WTC11 (cell line): Measurements from ENCODE around the gene TCL1B. TPM values are rescaled to one million over a fixed set of nuclear protein-coding genes. Genes with fewer than 3 reads are reported as not detected.

ENCODE experiments used
- ATAC-seq: fragments of 200-7000 bp; cut with Tn5 transposase; 2 replicates; pipeline ENCODE4 v1.10.0; 2021; ENCODE audit warnings: mild to moderate bottlenecking, moderate library complexity
- CTCF ChIA-PET: fragments of 300-600 bp; sonication (Branson Sonifier 250); formaldehyde crosslinking; loops from one replicate; lab custom pipeline; 2021; ENCODE audit warnings: antibody characterized with exemption; lab: Charles Lee
- POLR2A ChIA-PET: fragments of 350-600 bp; sonication (Branson Sonifier 250); formaldehyde crosslinking; loops from one replicate; lab custom pipeline; 2021; ENCODE audit warnings: antibody characterized with exemption; lab: Charles Lee
- DNase-seq: peaks from one replicate; pipeline ENCODE4 v3.0.0; 2021; ENCODE audit warnings: low spot score
- H3K27ac Mint-ChIP-seq: 2 replicates; pipeline ENCODE4 v1.8.0; 2021; ENCODE audit warnings: mixed read lengths
- H3K27me3 Mint-ChIP-seq: 2 replicates; pipeline ENCODE4 v1.8.0; 2021; ENCODE audit warnings: low read depth, mild to moderate bottlenecking, moderate library complexity, mixed read lengths
- H3K36me3 Mint-ChIP-seq: 2 replicates; pipeline ENCODE4 v1.8.0; 2021; ENCODE audit warnings: mixed read lengths
- H3K4me1 Mint-ChIP-seq: 2 replicates; pipeline ENCODE4 v1.8.0; 2022; ENCODE audit warnings: mixed read lengths
- H3K4me3 Mint-ChIP-seq: 2 replicates; pipeline ENCODE4 v1.8.0; 2021; ENCODE audit warnings: mild to moderate bottlenecking, moderate library complexity, mixed read lengths
- H3K9me3 Mint-ChIP-seq: 2 replicates; pipeline ENCODE4 v1.8.0; 2021; ENCODE audit warnings: mixed read lengths
- CREB1 ChIP-seq: sonication (generic); formaldehyde crosslinking; IDR thresholded peaks from 2 replicates; pipeline ENCODE4 v1.8.0; 2023; ENCODE audit warnings: mild to moderate bottlenecking, missing genetic modification reagents
- ETV6 ChIP-seq: sonication (generic); formaldehyde crosslinking; IDR thresholded peaks from 2 replicates; pipeline ENCODE4 v1.8.1; 2022; ENCODE audit warnings: mild to moderate bottlenecking, missing genetic modification reagents
- FOXP1 ChIP-seq: sonication (generic); formaldehyde crosslinking; IDR thresholded peaks from 2 replicates; pipeline ENCODE4 v1.8.0; 2022; ENCODE audit warnings: missing genetic modification reagents, mild to moderate bottlenecking, moderate library complexity, borderline replicate concordance
- NFYB ChIP-seq: sonication (generic); formaldehyde crosslinking; conservative IDR thresholded peaks from 2 replicates; pipeline ENCODE4 v1.8.0; 2022; ENCODE audit warnings: low read depth, missing genetic modification reagents
- OVOL2 ChIP-seq: fragments of 250-450 bp; sonication (Bioruptor Pico); IDR thresholded peaks from 2 replicates; pipeline ENCODE4 v1.9.0; 2021; ENCODE audit warnings: mild to moderate bottlenecking, borderline replicate concordance
- SMAD4 ChIP-seq: sonication (generic); formaldehyde crosslinking; IDR thresholded peaks from 2 replicates; pipeline ENCODE4 v1.8.0; 2022; ENCODE audit warnings: mild to moderate bottlenecking, missing genetic modification reagents
- TP53 ChIP-seq: sonication (generic); formaldehyde crosslinking; IDR thresholded peaks from 2 replicates; pipeline ENCODE4 v1.8.1; 2023; ENCODE audit warnings: mild to moderate bottlenecking, missing genetic modification reagents
- ZBTB21 ChIP-seq: sonication (generic); formaldehyde crosslinking; IDR thresholded peaks from 2 replicates; pipeline ENCODE4 v1.8.1; 2023; ENCODE audit warnings: mild to moderate bottlenecking, missing genetic modification reagents, borderline replicate concordance
- ZNF263 ChIP-seq: sonication (generic); formaldehyde crosslinking; IDR thresholded peaks from 2 replicates; pipeline ENCODE4 v1.8.1; 2022; ENCODE audit warnings: low read depth, mild to moderate bottlenecking, moderate library complexity, missing genetic modification reagents
- ZNF396 ChIP-seq: fragments of 250-450 bp; sonication (Bioruptor Pico); IDR thresholded peaks from 2 replicates; pipeline ENCODE4 v1.8.0; 2021; ENCODE audit warnings: mild to moderate bottlenecking, moderate library complexity, borderline replicate concordance
- total RNA-seq: library from RNA; stranded (reverse); gene quantifications from 3 replicates; pipeline ENCODE4 v1.2.3, GENCODE V29; 2021
- TF ChIP-seq, protein P1 (sequence below): fragments of 250-450 bp; sonication (Bioruptor Pico); conservative IDR thresholded peaks from 2 replicates; pipeline ENCODE4 v1.9.0; 2021; ENCODE audit warnings: mild to moderate bottlenecking
- TF ChIP-seq, protein P2 (sequence below): sonication (generic); formaldehyde crosslinking; IDR thresholded peaks from 2 replicates; pipeline ENCODE4 v1.8.1; 2022; ENCODE audit warnings: low read depth, missing genetic modification reagents, borderline replicate concordance
- TF ChIP-seq, protein P3 (sequence below): sonication (generic); formaldehyde crosslinking; IDR thresholded peaks from 2 replicates; pipeline ENCODE4 v1.8.1; 2023; ENCODE audit warnings: mild to moderate bottlenecking, missing genetic modification reagents, moderate library complexity
- TF ChIP-seq, protein P4 (sequence below): sonication (generic); formaldehyde crosslinking; IDR thresholded peaks from 2 replicates; pipeline ENCODE4 v1.8.0; 2022; ENCODE audit warnings: mild to moderate bottlenecking, missing genetic modification reagents
- TF ChIP-seq, protein P5 (sequence below): sonication (generic); formaldehyde crosslinking; IDR thresholded peaks from 2 replicates; pipeline ENCODE4 v1.8.1; 2022; ENCODE audit warnings: low read depth, mild to moderate bottlenecking, moderate library complexity, missing genetic modification reagents, borderline replicate concordance
- TF ChIP-seq, protein P6 (sequence below): fragments of 200-600 bp; IDR thresholded peaks from 2 replicates; pipeline ENCODE4 v1.8.0; 2022; ENCODE audit warnings: antibody characterized with exemption
- TF ChIP-seq, protein P7 (sequence below): sonication (generic); formaldehyde crosslinking; IDR thresholded peaks from 2 replicates; pipeline ENCODE4 v1.8.0; 2022; ENCODE audit warnings: mild to moderate bottlenecking, missing genetic modification reagents
- TF ChIP-seq, protein P8 (sequence below): sonication (generic); formaldehyde crosslinking; conservative IDR thresholded peaks from 2 replicates; pipeline ENCODE4 v1.8.1; 2023; ENCODE audit warnings: mild to moderate bottlenecking, low read depth, missing genetic modification reagents, moderate library complexity
- TF ChIP-seq, protein P9 (sequence below): sonication (generic); formaldehyde crosslinking; IDR thresholded peaks from 2 replicates; pipeline ENCODE4 v1.8.1; 2023; ENCODE audit warnings: mild to moderate bottlenecking, missing genetic modification reagents, moderate library complexity

The TCL1B gene
- total RNA-seq, 1 experiment from 2014 or later = 5.7 TPM

DNA sequence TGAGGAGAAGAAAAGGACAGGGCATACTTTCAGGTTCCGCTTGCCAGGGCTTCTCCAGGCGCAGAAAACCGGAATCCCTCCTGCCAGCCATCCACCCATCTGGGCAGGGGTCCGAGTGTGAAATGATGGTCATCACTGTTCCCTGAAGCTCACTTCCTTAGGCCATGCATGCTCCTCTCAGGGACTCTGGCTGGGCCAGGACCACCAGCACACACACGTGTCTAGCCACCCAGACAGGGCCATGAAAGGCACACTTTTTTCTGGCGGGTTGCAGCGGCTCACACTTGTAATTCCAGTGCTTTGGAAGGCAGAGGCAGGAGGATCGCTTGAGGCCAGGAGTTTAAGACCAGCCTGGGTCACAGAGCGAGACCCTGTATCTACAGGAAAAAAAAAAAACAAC lies 26.2 kb downstream of the TCL1B start (continued):
- TF ChIP-seq, protein P1, sequence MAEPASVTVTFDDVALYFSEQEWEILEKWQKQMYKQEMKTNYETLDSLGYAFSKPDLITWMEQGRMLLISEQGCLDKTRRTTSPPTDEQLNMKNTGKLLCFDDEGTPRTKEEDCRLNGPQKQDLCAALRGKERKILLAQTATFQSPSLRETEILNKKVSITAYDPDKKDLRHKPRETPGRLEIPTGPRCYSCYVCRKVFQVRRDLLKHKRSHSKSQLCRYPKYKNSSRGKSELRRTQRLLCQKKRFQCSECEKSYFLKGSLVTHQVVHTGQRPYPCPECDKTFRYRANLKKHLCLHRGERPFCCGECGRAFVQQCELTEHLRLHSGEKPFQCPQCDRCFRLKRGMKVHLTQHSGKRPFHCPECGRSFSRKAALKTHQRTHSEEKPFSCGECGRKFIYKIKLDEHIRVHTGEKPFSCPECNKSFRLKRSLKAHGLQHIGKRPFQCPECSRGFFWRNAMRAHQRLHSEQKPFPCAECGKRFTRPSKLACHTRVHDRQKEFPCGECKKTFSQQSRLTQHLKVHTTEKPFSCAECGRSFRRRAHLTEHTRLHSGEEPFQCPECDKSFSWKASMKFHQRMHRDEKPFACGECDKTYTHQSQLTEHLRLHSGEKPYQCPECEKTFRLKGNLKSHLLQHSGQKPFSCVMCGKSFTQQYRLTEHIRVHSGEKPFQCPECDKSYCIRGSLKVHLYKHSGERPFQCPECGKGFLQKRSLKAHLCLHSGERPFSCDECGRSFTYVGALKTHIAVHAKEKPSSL (CRISPR knock-in tag) = no peak
- TF ChIP-seq FOXP1 (CRISPR knock-in tag) (no peak), ZNF396 (CRISPR knock-in tag) (no peak), OVOL2 (no peak), TP53 (no peak)
- TF ChIP-seq, protein P2, sequence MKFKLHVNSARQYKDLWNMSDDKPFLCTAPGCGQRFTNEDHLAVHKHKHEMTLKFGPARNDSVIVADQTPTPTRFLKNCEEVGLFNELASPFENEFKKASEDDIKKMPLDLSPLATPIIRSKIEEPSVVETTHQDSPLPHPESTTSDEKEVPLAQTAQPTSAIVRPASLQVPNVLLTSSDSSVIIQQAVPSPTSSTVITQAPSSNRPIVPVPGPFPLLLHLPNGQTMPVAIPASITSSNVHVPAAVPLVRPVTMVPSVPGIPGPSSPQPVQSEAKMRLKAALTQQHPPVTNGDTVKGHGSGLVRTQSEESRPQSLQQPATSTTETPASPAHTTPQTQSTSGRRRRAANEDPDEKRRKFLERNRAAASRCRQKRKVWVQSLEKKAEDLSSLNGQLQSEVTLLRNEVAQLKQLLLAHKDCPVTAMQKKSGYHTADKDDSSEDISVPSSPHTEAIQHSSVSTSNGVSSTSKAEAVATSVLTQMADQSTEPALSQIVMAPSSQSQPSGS (CRISPR knock-in tag) = no peak

DNA sequence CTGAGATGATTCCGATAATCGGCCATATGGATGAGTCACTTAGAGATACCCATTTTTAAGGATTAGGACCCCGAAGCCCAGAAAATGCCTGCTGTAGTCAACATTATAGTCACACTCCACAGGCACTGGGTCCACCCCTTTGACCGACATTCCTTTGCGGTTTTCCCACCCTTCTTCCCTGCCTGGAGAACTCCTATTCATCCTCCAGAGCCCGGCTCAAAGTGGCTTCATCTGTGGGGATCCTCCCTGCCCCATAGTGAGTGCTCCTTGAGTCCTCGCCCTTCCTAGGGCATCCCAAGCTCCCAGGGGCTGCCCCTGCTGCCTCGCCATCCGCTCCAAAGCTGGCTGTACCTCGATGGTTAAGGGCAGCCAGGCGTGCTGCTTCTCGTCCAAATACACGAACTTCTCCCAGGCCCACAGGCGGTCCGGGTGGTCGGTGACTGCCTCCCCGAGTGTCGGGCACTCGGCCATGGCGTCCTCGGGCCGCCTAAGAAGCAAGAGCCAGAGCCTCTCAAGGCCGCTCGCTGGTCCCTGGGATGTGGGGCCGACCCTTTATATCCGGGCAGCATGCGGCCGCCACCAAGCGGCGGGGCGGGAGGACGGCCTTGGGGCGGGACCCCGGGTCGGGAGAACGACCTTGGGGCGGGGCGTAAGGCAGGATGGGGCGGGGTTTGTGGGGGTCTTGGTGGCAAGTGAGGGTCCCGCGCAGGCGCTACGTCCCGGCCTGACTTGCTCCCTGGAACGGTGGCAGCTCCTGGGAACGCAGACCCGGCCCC lies 27.6 kb downstream of the TCL1B start, which contains the start of gene TCL1A:
TSS of gene TCL1A (minus strand) at position 530 of the 776 bp plus-strand sequence. CDS start at position 471, 59 bp downstream.
- ATAC-seq (peak; percentile 89), DNase-seq (peak; percentile 88)
- H3K4me1 Mint-ChIP-seq = peaks cover 17% of the 10 kb centered on the region
- H3K4me3 Mint-ChIP-seq = peak within 1 kb of the TSS; percentile 52
- H3K9me3 Mint-ChIP-seq = no peaks in the 10 kb centered on the region
- H3K27ac Mint-ChIP-seq = no peak within 1 kb of the TSS
- POLR2A ChIA-PET = interaction anchor here (1.5 kb wide), 1 partner anchor 28 kb away, joined by 3 read pairs; the partner anchor contains the start of gene TCL1B
- no peaks in the 10 kb centered on the region for H3K36me3 Mint-ChIP-seq
- CTCF ChIA-PET = interaction anchor here (2.5 kb wide), 1 partner anchor 14 kb away, joined by 9 read pairs; no protein-coding TSS in a partner anchor
- H3K27me3 Mint-ChIP-seq = peaks cover 60% of the 10 kb centered on the region
- TF ChIP-seq ZNF263 (CRISPR knock-in tag) (peak; percentile 33; the same call in 1 of the 2 replicates), NFYB (CRISPR knock-in tag) (no peak), CREB1 (CRISPR knock-in tag) (no peak), ETV6 (CRISPR knock-in tag) (no peak), ZBTB21 (CRISPR knock-in tag) (0 out of 2 replicates have a peak, but pooled peaks have one; percentile 25), SMAD4 (CRISPR knock-in tag) (no peak), OVOL2 (no peak)
- TF ChIP-seq, protein P3, sequence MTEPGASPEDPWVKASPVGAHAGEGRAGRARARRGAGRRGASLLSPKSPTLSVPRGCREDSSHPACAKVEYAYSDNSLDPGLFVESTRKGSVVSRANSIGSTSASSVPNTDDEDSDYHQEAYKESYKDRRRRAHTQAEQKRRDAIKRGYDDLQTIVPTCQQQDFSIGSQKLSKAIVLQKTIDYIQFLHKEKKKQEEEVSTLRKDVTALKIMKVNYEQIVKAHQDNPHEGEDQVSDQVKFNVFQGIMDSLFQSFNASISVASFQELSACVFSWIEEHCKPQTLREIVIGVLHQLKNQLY (CRISPR knock-in tag) = no peak
- TF ChIP-seq, protein P4, sequence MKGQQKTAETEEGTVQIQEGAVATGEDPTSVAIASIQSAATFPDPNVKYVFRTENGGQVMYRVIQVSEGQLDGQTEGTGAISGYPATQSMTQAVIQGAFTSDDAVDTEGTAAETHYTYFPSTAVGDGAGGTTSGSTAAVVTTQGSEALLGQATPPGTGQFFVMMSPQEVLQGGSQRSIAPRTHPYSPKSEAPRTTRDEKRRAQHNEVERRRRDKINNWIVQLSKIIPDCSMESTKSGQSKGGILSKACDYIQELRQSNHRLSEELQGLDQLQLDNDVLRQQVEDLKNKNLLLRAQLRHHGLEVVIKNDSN (CRISPR knock-in tag) = no peak
- TF ChIP-seq, protein P5, sequence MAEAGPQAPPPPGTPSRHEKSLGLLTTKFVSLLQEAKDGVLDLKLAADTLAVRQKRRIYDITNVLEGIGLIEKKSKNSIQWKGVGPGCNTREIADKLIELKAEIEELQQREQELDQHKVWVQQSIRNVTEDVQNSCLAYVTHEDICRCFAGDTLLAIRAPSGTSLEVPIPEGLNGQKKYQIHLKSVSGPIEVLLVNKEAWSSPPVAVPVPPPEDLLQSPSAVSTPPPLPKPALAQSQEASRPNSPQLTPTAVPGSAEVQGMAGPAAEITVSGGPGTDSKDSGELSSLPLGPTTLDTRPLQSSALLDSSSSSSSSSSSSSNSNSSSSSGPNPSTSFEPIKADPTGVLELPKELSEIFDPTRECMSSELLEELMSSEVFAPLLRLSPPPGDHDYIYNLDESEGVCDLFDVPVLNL (CRISPR knock-in tag) = no peak
- TF ChIP-seq, protein P6, sequence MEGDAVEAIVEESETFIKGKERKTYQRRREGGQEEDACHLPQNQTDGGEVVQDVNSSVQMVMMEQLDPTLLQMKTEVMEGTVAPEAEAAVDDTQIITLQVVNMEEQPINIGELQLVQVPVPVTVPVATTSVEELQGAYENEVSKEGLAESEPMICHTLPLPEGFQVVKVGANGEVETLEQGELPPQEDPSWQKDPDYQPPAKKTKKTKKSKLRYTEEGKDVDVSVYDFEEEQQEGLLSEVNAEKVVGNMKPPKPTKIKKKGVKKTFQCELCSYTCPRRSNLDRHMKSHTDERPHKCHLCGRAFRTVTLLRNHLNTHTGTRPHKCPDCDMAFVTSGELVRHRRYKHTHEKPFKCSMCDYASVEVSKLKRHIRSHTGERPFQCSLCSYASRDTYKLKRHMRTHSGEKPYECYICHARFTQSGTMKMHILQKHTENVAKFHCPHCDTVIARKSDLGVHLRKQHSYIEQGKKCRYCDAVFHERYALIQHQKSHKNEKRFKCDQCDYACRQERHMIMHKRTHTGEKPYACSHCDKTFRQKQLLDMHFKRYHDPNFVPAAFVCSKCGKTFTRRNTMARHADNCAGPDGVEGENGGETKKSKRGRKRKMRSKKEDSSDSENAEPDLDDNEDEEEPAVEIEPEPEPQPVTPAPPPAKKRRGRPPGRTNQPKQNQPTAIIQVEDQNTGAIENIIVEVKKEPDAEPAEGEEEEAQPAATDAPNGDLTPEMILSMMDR = no peak
- TF ChIP-seq, protein P7, sequence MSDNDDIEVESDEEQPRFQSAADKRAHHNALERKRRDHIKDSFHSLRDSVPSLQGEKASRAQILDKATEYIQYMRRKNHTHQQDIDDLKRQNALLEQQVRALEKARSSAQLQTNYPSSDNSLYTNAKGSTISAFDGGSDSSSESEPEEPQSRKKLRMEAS (CRISPR knock-in tag) = 0 out of 2 replicates have a peak, but pooled peaks have one; percentile 19
- TF ChIP-seq, protein P8, sequence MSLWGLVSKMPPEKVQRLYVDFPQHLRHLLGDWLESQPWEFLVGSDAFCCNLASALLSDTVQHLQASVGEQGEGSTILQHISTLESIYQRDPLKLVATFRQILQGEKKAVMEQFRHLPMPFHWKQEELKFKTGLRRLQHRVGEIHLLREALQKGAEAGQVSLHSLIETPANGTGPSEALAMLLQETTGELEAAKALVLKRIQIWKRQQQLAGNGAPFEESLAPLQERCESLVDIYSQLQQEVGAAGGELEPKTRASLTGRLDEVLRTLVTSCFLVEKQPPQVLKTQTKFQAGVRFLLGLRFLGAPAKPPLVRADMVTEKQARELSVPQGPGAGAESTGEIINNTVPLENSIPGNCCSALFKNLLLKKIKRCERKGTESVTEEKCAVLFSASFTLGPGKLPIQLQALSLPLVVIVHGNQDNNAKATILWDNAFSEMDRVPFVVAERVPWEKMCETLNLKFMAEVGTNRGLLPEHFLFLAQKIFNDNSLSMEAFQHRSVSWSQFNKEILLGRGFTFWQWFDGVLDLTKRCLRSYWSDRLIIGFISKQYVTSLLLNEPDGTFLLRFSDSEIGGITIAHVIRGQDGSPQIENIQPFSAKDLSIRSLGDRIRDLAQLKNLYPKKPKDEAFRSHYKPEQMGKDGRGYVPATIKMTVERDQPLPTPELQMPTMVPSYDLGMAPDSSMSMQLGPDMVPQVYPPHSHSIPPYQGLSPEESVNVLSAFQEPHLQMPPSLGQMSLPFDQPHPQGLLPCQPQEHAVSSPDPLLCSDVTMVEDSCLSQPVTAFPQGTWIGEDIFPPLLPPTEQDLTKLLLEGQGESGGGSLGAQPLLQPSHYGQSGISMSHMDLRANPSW (CRISPR knock-in tag) = no peak
- TF ChIP-seq, protein P9, sequence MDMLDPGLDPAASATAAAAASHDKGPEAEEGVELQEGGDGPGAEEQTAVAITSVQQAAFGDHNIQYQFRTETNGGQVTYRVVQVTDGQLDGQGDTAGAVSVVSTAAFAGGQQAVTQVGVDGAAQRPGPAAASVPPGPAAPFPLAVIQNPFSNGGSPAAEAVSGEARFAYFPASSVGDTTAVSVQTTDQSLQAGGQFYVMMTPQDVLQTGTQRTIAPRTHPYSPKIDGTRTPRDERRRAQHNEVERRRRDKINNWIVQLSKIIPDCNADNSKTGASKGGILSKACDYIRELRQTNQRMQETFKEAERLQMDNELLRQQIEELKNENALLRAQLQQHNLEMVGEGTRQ (CRISPR knock-in tag) = no peak
- TF ChIP-seq, protein P2 (CRISPR knock-in tag) = no peak
